ENCODE data around the gene EXOC6B. TPM values are rescaled to one million over a fixed set of nuclear protein-coding genes. Genes with fewer than 3 reads are reported as not detected.

Gene EXOC6B
- total RNA-seq, 1 donor = 24.6 TPM

- TF ChIP-seq CTCF (IDR thresholded peaks at IDR 0.05; ENCODE audit: extremely low read depth, low read depth, low read length) = no peak
- H3K4me3 ChIP-seq (ENCODE audit: insufficient read depth, low read length) = no peak overlapping the region
- H3K4me1 ChIP-seq (ENCODE audit: insufficient read depth, low read length) = peaks cover 24% of the 10 kb centered on the region
- H2AFZ ChIP-seq (ENCODE audit: low read length) = no peak overlapping the region
- no peaks in the 10 kb centered on the region for H3K9me3 ChIP-seq (ENCODE audit: low read depth, low read length)
- H3K27ac ChIP-seq (ENCODE audit: low read depth, low read length) = no peak overlapping the region
- no peak overlapping the region for H3K4me2 ChIP-seq (ENCODE audit: insufficient read depth, low read length)
- H4K20me1 ChIP-seq (ENCODE audit: insufficient read depth, low read length) = no peaks in the 10 kb centered on the region
- DNase-seq (ENCODE audit: insufficient read length, low spot score, missing footprints) = no peak
- no peaks in the 10 kb centered on the region for H3K27me3 ChIP-seq (ENCODE audit: insufficient read depth, low read length)
- H3K79me2 ChIP-seq (ENCODE audit: insufficient read depth, low read length) = no peaks in the 10 kb centered on the region
- H3K36me3 ChIP-seq (ENCODE audit: insufficient read depth, low read length) = no peaks in the 10 kb centered on the region
These were observed 592.6 kb downstream of the EXOC6B start for GRCh38 chr2:72233211-72233610.

GRCh38 chr2:72222829-72223564 lies 602.8 kb downstream of the EXOC6B start:
- Histone ChIP-seq H3K4me1 (ENCODE audit: insufficient read depth, low read length) (peaks cover 17% of the 10 kb centered on the region), H3K4me3 (ENCODE audit: insufficient read depth, low read length) (no peak overlapping the region), H3K27me3 (ENCODE audit: insufficient read depth, low read length) (no peaks in the 10 kb centered on the region), H3K4me2 (ENCODE audit: insufficient read depth, low read length) (peak overlapping the region; percentile 70), H3K36me3 (ENCODE audit: insufficient read depth, low read length) (no peaks in the 10 kb centered on the region), H2AFZ (ENCODE audit: low read length) (no peak overlapping the region), H4K20me1 (ENCODE audit: insufficient read depth, low read length) (no peaks in the 10 kb centered on the region), H3K27ac (ENCODE audit: low read depth, low read length) (peak overlapping the region; percentile 78), H3K9me3 (ENCODE audit: low read depth, low read length) (no peaks in the 10 kb centered on the region), H3K79me2 (ENCODE audit: insufficient read depth, low read length) (no peaks in the 10 kb centered on the region)
- DNase-seq (ENCODE audit: insufficient read length, low spot score, missing footprints) = peak; percentile 69
- TF ChIP-seq CTCF (IDR thresholded peaks at IDR 0.05; ENCODE audit: extremely low read depth, low read depth, low read length) = no peak

- Histone ChIP-seq H3K4me3 (ENCODE audit: insufficient read depth, low read length) (no peak overlapping the region), H3K27me3 (ENCODE audit: insufficient read depth, low read length) (no peaks in the 10 kb centered on the region), H4K20me1 (ENCODE audit: insufficient read depth, low read length) (no peaks in the 10 kb centered on the region), H3K4me1 (ENCODE audit: insufficient read depth, low read length) (peaks cover 19% of the 10 kb centered on the region), H3K4me2 (ENCODE audit: insufficient read depth, low read length) (no peak overlapping the region), H3K36me3 (ENCODE audit: insufficient read depth, low read length) (no peaks in the 10 kb centered on the region), H3K27ac (ENCODE audit: low read depth, low read length) (no peak overlapping the region), H3K79me2 (ENCODE audit: insufficient read depth, low read length) (no peaks in the 10 kb centered on the region), H3K9me3 (ENCODE audit: low read depth, low read length) (no peaks in the 10 kb centered on the region), H2AFZ (ENCODE audit: low read length) (no peak overlapping the region)
- peak; percentile 30 for TF ChIP-seq CTCF (IDR thresholded peaks at IDR 0.05; ENCODE audit: extremely low read depth, low read depth, low read length)
- no peak for DNase-seq (ENCODE audit: insufficient read length, low spot score, missing footprints)
These were observed 605.7 kb downstream of the EXOC6B start for GRCh38 chr2:72220170-72220569.

- Histone ChIP-seq H3K36me3 (ENCODE audit: insufficient read depth, low read length) (no peaks in the 10 kb centered on the region), H3K27me3 (ENCODE audit: insufficient read depth, low read length) (no peaks in the 10 kb centered on the region), H3K4me1 (ENCODE audit: insufficient read depth, low read length) (peaks cover 32% of the 10 kb centered on the region), H3K79me2 (ENCODE audit: insufficient read depth, low read length) (no peaks in the 10 kb centered on the region), H3K4me3 (ENCODE audit: insufficient read depth, low read length) (peak overlapping the region; percentile 21), H2AFZ (ENCODE audit: low read length) (peak overlapping the region; percentile 26), H3K4me2 (ENCODE audit: insufficient read depth, low read length) (peak overlapping the region; percentile 58), H4K20me1 (ENCODE audit: insufficient read depth, low read length) (no peaks in the 10 kb centered on the region), H3K27ac (ENCODE audit: low read depth, low read length) (peak overlapping the region; percentile 66), H3K9me3 (ENCODE audit: low read depth, low read length) (no peaks in the 10 kb centered on the region)
- peak; percentile 83 for DNase-seq (ENCODE audit: insufficient read length, low spot score, missing footprints)
- no peak for TF ChIP-seq CTCF (IDR thresholded peaks at IDR 0.05; ENCODE audit: extremely low read depth, low read depth, low read length)
These were observed 611.2 kb downstream of the EXOC6B start for GRCh38 chr2:72214429-72215143.

Data from osteoblast (primary cell).